Ishikawa (cell line): ENCODE measurements around the gene NDUFAF2.

Experiments
- CEBPB ChIP-seq: IDR thresholded peaks from 2 replicates; pipeline ENCODE4 v1.6.1; 2012
- CREB1 ChIP-seq: IDR thresholded peaks from 2 replicates; pipeline ENCODE4 v1.6.1; 2012; ENCODE audit warnings: low read depth
- EGR1 ChIP-seq: IDR thresholded peaks from 2 replicates; pipeline ENCODE4 v1.6.1; 2012
- EP300 ChIP-seq: IDR thresholded peaks from 2 replicates; pipeline ENCODE4 v1.6.1; 2012; ENCODE audit warnings: borderline replicate concordance
- FOXM1 ChIP-seq: IDR thresholded peaks from 2 replicates; pipeline ENCODE4 v1.6.1; 2012; ENCODE audit warnings: low read depth, borderline replicate concordance
- MAX ChIP-seq: IDR thresholded peaks from 2 replicates; pipeline ENCODE4 v1.6.1; 2012
- NFIC ChIP-seq: IDR thresholded peaks from 2 replicates; pipeline ENCODE4 v1.6.1; 2012
- RAD21 ChIP-seq: IDR thresholded peaks from 2 replicates; pipeline ENCODE4 v1.6.1; 2012; ENCODE audit warnings: low read depth
- REST ChIP-seq: IDR thresholded peaks from 2 replicates; pipeline ENCODE4 v1.6.1; 2012; ENCODE audit warnings: low read depth, mild to moderate bottlenecking
- TAF1 ChIP-seq: IDR thresholded peaks from 2 replicates; pipeline ENCODE4 v1.6.1; 2012; ENCODE audit warnings: low read depth, mild to moderate bottlenecking
- TCF12 ChIP-seq: IDR thresholded peaks from 2 replicates; pipeline ENCODE4 v1.6.1; 2012; ENCODE audit warnings: low read depth
- TEAD4 ChIP-seq: IDR thresholded peaks from 2 replicates; pipeline ENCODE4 v1.6.1; 2012
- USF1 ChIP-seq: IDR thresholded peaks from 2 replicates; pipeline ENCODE4 v1.6.1; 2012
- YY1 ChIP-seq: IDR thresholded peaks from 2 replicates; pipeline ENCODE4 v1.6.1; 2012; ENCODE audit warnings: low read depth
- ZBTB7A ChIP-seq: IDR thresholded peaks from 2 replicates; pipeline ENCODE4 v1.6.1; 2012; ENCODE audit warnings: low read depth

The NDUFAF2 gene

GRCh38 chr5:61087921-61088320, 142.9 kb downstream of the NDUFAF2 start:
- TF ChIP-seq USF1 (no peak), TEAD4 (no peak), RAD21 (no peak), MAX (no peak), TAF1 (no peak), REST (no peak), NFIC (no peak), CEBPB (no peak), YY1 (no peak), ZBTB7A (no peak), EP300 (no peak), CREB1 (no peak), FOXM1 (no peak), TCF12 (no peak), EGR1 (no peak)

GRCh38 chr5:61089351-61089750, 144.3 kb downstream of the NDUFAF2 start:
- no peak for TF ChIP-seq REST

GRCh38 chr5:61097465-61097864, 152.5 kb downstream of the NDUFAF2 start:
- TF ChIP-seq YY1 (no peak), ZBTB7A (no peak), MAX (no peak), EGR1 (no peak), RAD21 (no peak), TAF1 (no peak), FOXM1 (no peak), NFIC (no peak), TEAD4 (no peak), USF1 (no peak), CREB1 (no peak), CEBPB (no peak), TCF12 (no peak)

GRCh38 chr5:61098251-61098995, 153.4 kb downstream of the NDUFAF2 start:
- TF ChIP-seq TCF12 (no peak), EGR1 (no peak), REST (no peak), EP300 (no peak), TAF1 (no peak), FOXM1 (no peak), TEAD4 (no peak), USF1 (no peak), RAD21 (no peak), ZBTB7A (no peak), NFIC (no peak), CREB1 (no peak)
